ENCODE measurements around the gene RETREG2. TPM values are rescaled to one million over a fixed set of nuclear protein-coding genes. Genes with fewer than 3 reads are reported as not detected.

The RETREG2 gene
- total and polyA plus RNA-seq, 4 donors = 21.7 to 42.8 (median 37.7) TPM

GRCh38 chr2:219210196-219210885, 32.3 kb downstream of the RETREG2 start:
- TF ChIP-seq RAD21 (IDR thresholded peaks at IDR 0.05) (no peak), RXRA (IDR thresholded peaks at IDR 0.05) (no peak), HNF4G (IDR thresholded peaks at IDR 0.05) (no peak), ATF3 (IDR thresholded peaks at IDR 0.05) (no peak), GABPA (IDR thresholded peaks at IDR 0.05 in 1 of 2, conservative IDR thresholded peaks at IDR 0.05 in 1 of 2) (no peak), EGR1 (IDR thresholded peaks at IDR 0.05; ENCODE audit: low read depth in 2 of 2) (no peak), MAX (IDR thresholded peaks at IDR 0.05) (no peak)
- TF ChIP-seq, protein P1, sequence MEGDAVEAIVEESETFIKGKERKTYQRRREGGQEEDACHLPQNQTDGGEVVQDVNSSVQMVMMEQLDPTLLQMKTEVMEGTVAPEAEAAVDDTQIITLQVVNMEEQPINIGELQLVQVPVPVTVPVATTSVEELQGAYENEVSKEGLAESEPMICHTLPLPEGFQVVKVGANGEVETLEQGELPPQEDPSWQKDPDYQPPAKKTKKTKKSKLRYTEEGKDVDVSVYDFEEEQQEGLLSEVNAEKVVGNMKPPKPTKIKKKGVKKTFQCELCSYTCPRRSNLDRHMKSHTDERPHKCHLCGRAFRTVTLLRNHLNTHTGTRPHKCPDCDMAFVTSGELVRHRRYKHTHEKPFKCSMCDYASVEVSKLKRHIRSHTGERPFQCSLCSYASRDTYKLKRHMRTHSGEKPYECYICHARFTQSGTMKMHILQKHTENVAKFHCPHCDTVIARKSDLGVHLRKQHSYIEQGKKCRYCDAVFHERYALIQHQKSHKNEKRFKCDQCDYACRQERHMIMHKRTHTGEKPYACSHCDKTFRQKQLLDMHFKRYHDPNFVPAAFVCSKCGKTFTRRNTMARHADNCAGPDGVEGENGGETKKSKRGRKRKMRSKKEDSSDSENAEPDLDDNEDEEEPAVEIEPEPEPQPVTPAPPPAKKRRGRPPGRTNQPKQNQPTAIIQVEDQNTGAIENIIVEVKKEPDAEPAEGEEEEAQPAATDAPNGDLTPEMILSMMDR (IDR thresholded peaks at IDR 0.05; ENCODE audit: low read depth, low read length, missing input control) = no peak
- Histone ChIP-seq H3K4me3 (ENCODE audit: low read depth in 1 of 3, low read length in 3 of 3) (no peak overlapping the region), H3K36me3 (ENCODE audit: control insufficient read depth in 4 of 4, insufficient read depth in 3 of 4, low read depth in 1 of 4, low read length in 3 of 4) (peaks cover 11 to 37% (median 15%) of the 10 kb centered on the region in 4 donors), H3K9ac (ENCODE audit: low read depth in 1 of 2, low read length in 2 of 2) (no peak overlapping the region), H3K27me3 (ENCODE audit: control insufficient read depth in 4 of 4, insufficient read depth in 4 of 4, low read length in 3 of 4) (no peaks in the 10 kb centered on the region), H3K9me3 (ENCODE audit: control insufficient read depth in 4 of 4, low read length in 3 of 4) (no peaks in the 10 kb centered on the region), H3K4me1 (ENCODE audit: control insufficient read depth in 4 of 4, insufficient read depth in 4 of 4, low read length in 3 of 4) (peaks cover 3 to 26% (median 23%) of the 10 kb centered on the region in 4 donors), H3K27ac (ENCODE audit: low read depth in 1 of 2, low read length in 2 of 2) (no peak overlapping the region)
- peak; percentile 27 for DNase-seq (ENCODE audit: low spot score)
- WGBS = 95% methylated on average over 24 of the region's 24 CpGs

GRCh38 chr2:219210886-219211362, 32.8 kb downstream of the RETREG2 start:
- TF ChIP-seq TAF1 (conservative IDR thresholded peaks at IDR 0.05) (no peak), NR2F2 (IDR thresholded peaks at IDR 0.05) (no peak), RAD21 (IDR thresholded peaks at IDR 0.05) (no peak), SP1 (IDR thresholded peaks at IDR 0.05) (no peak), FOXA1 (IDR thresholded peaks at IDR 0.05) (no peak), FOXA2 (IDR thresholded peaks at IDR 0.05) (no peak), RXRA (IDR thresholded peaks at IDR 0.05) (no peak), HNF4G (IDR thresholded peaks at IDR 0.05) (no peak), GABPA (IDR thresholded peaks at IDR 0.05 in 1 of 2, conservative IDR thresholded peaks at IDR 0.05 in 1 of 2) (no peak), EGR1 (IDR thresholded peaks at IDR 0.05; ENCODE audit: low read depth in 2 of 2) (no peak), YY1 (IDR thresholded peaks at IDR 0.05) (no peak), ATF3 (IDR thresholded peaks at IDR 0.05) (no peak), JUND (IDR thresholded peaks at IDR 0.05) (no peak), MAX (IDR thresholded peaks at IDR 0.05) (no peak)
- TF ChIP-seq, protein P1 (IDR thresholded peaks at IDR 0.05; ENCODE audit: low read depth, low read length, missing input control) = no peak
- TF ChIP-seq, protein P2, sequence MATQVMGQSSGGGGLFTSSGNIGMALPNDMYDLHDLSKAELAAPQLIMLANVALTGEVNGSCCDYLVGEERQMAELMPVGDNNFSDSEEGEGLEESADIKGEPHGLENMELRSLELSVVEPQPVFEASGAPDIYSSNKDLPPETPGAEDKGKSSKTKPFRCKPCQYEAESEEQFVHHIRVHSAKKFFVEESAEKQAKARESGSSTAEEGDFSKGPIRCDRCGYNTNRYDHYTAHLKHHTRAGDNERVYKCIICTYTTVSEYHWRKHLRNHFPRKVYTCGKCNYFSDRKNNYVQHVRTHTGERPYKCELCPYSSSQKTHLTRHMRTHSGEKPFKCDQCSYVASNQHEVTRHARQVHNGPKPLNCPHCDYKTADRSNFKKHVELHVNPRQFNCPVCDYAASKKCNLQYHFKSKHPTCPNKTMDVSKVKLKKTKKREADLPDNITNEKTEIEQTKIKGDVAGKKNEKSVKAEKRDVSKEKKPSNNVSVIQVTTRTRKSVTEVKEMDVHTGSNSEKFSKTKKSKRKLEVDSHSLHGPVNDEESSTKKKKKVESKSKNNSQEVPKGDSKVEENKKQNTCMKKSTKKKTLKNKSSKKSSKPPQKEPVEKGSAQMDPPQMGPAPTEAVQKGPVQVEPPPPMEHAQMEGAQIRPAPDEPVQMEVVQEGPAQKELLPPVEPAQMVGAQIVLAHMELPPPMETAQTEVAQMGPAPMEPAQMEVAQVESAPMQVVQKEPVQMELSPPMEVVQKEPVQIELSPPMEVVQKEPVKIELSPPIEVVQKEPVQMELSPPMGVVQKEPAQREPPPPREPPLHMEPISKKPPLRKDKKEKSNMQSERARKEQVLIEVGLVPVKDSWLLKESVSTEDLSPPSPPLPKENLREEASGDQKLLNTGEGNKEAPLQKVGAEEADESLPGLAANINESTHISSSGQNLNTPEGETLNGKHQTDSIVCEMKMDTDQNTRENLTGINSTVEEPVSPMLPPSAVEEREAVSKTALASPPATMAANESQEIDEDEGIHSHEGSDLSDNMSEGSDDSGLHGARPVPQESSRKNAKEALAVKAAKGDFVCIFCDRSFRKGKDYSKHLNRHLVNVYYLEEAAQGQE (IDR thresholded peaks at IDR 0.05) = no peak
- TF ChIP-seq, protein P3, sequence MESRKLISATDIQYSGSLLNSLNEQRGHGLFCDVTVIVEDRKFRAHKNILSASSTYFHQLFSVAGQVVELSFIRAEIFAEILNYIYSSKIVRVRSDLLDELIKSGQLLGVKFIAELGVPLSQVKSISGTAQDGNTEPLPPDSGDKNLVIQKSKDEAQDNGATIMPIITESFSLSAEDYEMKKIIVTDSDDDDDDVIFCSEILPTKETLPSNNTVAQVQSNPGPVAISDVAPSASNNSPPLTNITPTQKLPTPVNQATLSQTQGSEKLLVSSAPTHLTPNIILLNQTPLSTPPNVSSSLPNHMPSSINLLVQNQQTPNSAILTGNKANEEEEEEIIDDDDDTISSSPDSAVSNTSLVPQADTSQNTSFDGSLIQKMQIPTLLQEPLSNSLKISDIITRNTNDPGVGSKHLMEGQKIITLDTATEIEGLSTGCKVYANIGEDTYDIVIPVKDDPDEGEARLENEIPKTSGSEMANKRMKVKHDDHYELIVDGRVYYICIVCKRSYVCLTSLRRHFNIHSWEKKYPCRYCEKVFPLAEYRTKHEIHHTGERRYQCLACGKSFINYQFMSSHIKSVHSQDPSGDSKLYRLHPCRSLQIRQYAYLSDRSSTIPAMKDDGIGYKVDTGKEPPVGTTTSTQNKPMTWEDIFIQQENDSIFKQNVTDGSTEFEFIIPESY (IDR thresholded peaks at IDR 0.05) = no peak
- WGBS = 94% methylated on average over 9 of the region's 9 CpGs
- Histone ChIP-seq H3K27me3 (ENCODE audit: control insufficient read depth in 4 of 4, insufficient read depth in 4 of 4, low read length in 3 of 4) (no peaks in the 10 kb centered on the region), H3K9ac (ENCODE audit: low read depth in 1 of 2, low read length in 2 of 2) (no peak overlapping the region), H3K4me1 (ENCODE audit: control insufficient read depth in 4 of 4, insufficient read depth in 4 of 4, low read length in 3 of 4) (peaks cover 3 to 26% (median 22%) of the 10 kb centered on the region in 4 donors), H3K4me3 (ENCODE audit: low read depth in 1 of 3, low read length in 3 of 3) (no peak overlapping the region), H3K9me3 (ENCODE audit: control insufficient read depth in 4 of 4, low read length in 3 of 4) (no peaks in the 10 kb centered on the region), H3K27ac (ENCODE audit: low read depth in 1 of 2, low read length in 2 of 2) (no peak overlapping the region), H3K36me3 (ENCODE audit: control insufficient read depth in 4 of 4, insufficient read depth in 3 of 4, low read depth in 1 of 4, low read length in 3 of 4) (peaks cover 11 to 37% (median 15%) of the 10 kb centered on the region in 4 donors)
- peak; percentile 31 for DNase-seq (ENCODE audit: low spot score)
